Prostate gland (tissue), 2 donors: ENCODE results near the gene SHANK1. TPM values are rescaled to one million over a fixed set of nuclear protein-coding genes. Genes with fewer than 3 reads are reported as not detected.
"Not testable (repeated sequence)": the region's sequence is repeated elsewhere in the genome, so short reads cannot be mapped to it uniquely, and the experiment has no call there.

Experiments used
- DNase-seq: peaks from one replicate; pipeline ENCODE4 v3.0.0-alpha.2; 2019; ENCODE audit warnings: low spot score
- H3K27ac ChIP-seq, 2 donors: fragments of 200-600 bp; sonication (generic); 2 replicates each; pipeline ENCODE4 v1.5.1; 2017 to 2019
- H3K27me3 ChIP-seq: fragments of 200-600 bp; sonication (generic); replicated peaks from 2 replicates; pipeline ENCODE4 v1.5.1; 2019; ENCODE audit not compliant: insufficient read depth
- H3K36me3 ChIP-seq, 2 donors: fragments of 200-600 bp; sonication (generic); 1 replicate in 1 of 2; 2 replicates in 1 of 2; pipeline versions ENCODE4 v1.5.1 to v1.8.1; 2017 to 2019
- H3K4me1 ChIP-seq: fragments of 200-600 bp; sonication (generic); replicated peaks from 2 replicates; pipeline ENCODE4 v1.5.1; 2019
- H3K4me3 ChIP-seq, 2 donors: fragments of 200-600 bp; sonication (generic); 2 replicates each; pipeline ENCODE4 v1.5.1; 2017 to 2019
- H3K9me3 ChIP-seq: fragments of 200-600 bp; sonication (generic); 2 replicates; pipeline ENCODE4 v1.5.1; 2017
- CTCF ChIP-seq, 4 experiments: fragments of 200-600 bp in 2 of 4; fragments of 450-650 bp in 2 of 4; sonication (generic) in 2 of 4; IDR thresholded peaks; 1 replicate in 3 of 4; 2 replicates in 1 of 4; pipeline ENCODE4 v1.5.1; 2016 to 2019; ENCODE audit warnings: antibody characterized with exemption in 4 of 4, mild to moderate bottlenecking in 2 of 4, moderate library complexity in 2 of 4
- POLR2A ChIP-seq: fragments of 450-650 bp; IDR thresholded peaks from one replicate; pipeline ENCODE4 v1.6.1; 2016; ENCODE audit warnings: antibody characterized with exemption, mild to moderate bottlenecking
- POLR2AphosphoS5 ChIP-seq: sonication (generic); formaldehyde crosslinking; IDR thresholded peaks from one replicate; pipeline ENCODE4 v1.6.1; 2017; ENCODE audit warnings: antibody characterized with exemption
- WGBS: methylation state at CpG from one replicate; pipeline ENCODE4 v1.1.5; 2018; 5-methylcytosine and 5-hydroxymethylcytosine counted together
- intact Hi-C: fragments of 100-400 bp; cut with DNase I; formaldehyde crosslinking; loops from one replicate; pipeline ENCODE4 v1.14.2; 2022
- total RNA-seq, 2 donors: library from RNA; depleted of rRNA; stranded (reverse); fragments of >200 nt; gene quantifications; one replicate each; pipeline ENCODE4 v1.1.0, GENCODE V29; 2016

Gene SHANK1
- 1 to 10 TPM in 1 of 2 donors, under 1 TPM in 1; 0.91 to 2.3 TPM for total RNA-seq

- TF ChIP-seq POLR2AphosphoS5 (no peak), POLR2A (no peak), CTCF (IDR thresholded peaks at IDR 0.05) (no peak)
- H3K27me3 ChIP-seq: peaks cover 7% of the 10 kb centered on the region
- no peak for DNase-seq
- H3K27ac ChIP-seq: no peak within 1 kb of the TSS
- H3K9me3 ChIP-seq: no peaks in the 10 kb centered on the region
- peak within 1 kb of the TSS; percentile 28 to 42 for H3K4me3 ChIP-seq
- 4% methylated on average over 29 of the region's 47 CpGs for WGBS
- peaks cover 4% of the 10 kb centered on the region for H3K4me1 ChIP-seq
- H3K36me3 ChIP-seq: no peaks in the 10 kb centered on the region
- intact Hi-C loops: no loop called here
Observed at GRCh38 chr19:50719566-50719965, at the start of gene SHANK1. Gene SHANK1, minus strand, starts transcription at chr19:50719802. Its CDS starts 2,883 bp downstream, at chr19:50716919.

- DNase-seq: no peak
- H3K36me3 ChIP-seq: no peaks in the 10 kb centered on the region
- H3K27ac ChIP-seq: no peak overlapping the region
- no peaks in the 10 kb centered on the region for H3K4me1 ChIP-seq
- intact Hi-C loops: no loop called here
- no peaks in the 10 kb centered on the region for H3K27me3 ChIP-seq
- no peak overlapping the region for H3K4me3 ChIP-seq
- no peaks in the 10 kb centered on the region for H3K9me3 ChIP-seq
- TF ChIP-seq POLR2A (no peak), CTCF (IDR thresholded peaks at IDR 0.05) (no peak)
- 81% methylated on average over 5 of the region's 5 CpGs for WGBS
Observed at GRCh38 chr19:50768277-50768676, 48.7 kb upstream of the SHANK1 start.

- H3K4me1 ChIP-seq, H3K36me3 ChIP-seq, H3K27ac ChIP-seq, H3K9me3 ChIP-seq, H3K4me3 ChIP-seq, H3K27me3 ChIP-seq, DNase-seq, intact Hi-C loops: not testable (repeated sequence)
- 25% methylated on average over 5 of the region's 5 CpGs for WGBS
Observed at GRCh38 chr19:50767263-50767662, 47.7 kb upstream of the SHANK1 start.

GRCh38 chr19:50766746-50767145 lies 47.1 kb upstream of the SHANK1 start:
- H3K4me1 ChIP-seq, H3K27me3 ChIP-seq, H3K4me3 ChIP-seq, intact Hi-C loops, H3K27ac ChIP-seq, DNase-seq, H3K9me3 ChIP-seq, H3K36me3 ChIP-seq: not testable (repeated sequence)
- 71% methylated on average over 12 of the region's 12 CpGs for WGBS

DNA sequence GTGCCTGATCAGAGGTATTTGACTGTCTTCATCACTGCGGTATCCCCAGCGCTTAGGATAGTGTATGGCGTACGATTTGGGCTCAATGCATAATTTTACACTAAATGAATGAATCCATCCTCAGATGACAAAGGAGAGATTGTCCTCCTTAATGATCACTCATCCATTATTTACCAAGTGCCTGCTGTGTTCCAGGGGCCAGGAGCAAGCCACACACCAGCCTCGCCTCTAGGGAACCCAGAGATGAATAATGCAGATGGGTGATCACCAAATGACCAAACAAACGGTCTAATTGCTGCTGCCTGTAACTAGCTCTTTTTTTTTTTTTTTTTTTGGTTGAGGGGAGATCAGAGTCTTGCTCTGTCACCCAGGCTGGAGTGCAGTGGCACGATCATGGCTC lies 44.8 kb upstream of the SHANK1 start:
- DNase-seq: no peak
- no peak overlapping the region for H3K4me3 ChIP-seq
- WGBS: 66% methylated on average over 7 of the region's 7 CpGs
- no peaks in the 10 kb centered on the region for H3K4me1 ChIP-seq
- TF ChIP-seq CTCF (IDR thresholded peaks at IDR 0.05): no peak
- no peak for TF ChIP-seq POLR2A
- no peak for TF ChIP-seq POLR2AphosphoS5
- no peak overlapping the region for H3K27ac ChIP-seq
- intact Hi-C loops: no loop called here
- no peaks in the 10 kb centered on the region for H3K27me3 ChIP-seq
- H3K9me3 ChIP-seq: no peaks in the 10 kb centered on the region
- H3K36me3 ChIP-seq: no peaks in the 10 kb centered on the region

- DNase-seq, intact Hi-C loops, H3K27ac ChIP-seq, H3K4me3 ChIP-seq, H3K36me3 ChIP-seq, H3K9me3 ChIP-seq, H3K4me1 ChIP-seq, H3K27me3 ChIP-seq: not testable (repeated sequence)
- WGBS: 54% methylated on average over 11 of the region's 13 CpGs
Observed at GRCh38 chr19:50763521-50763920, 43.9 kb upstream of the SHANK1 start.

- DNase-seq, H3K4me1 ChIP-seq, intact Hi-C loops, H3K27me3 ChIP-seq, H3K36me3 ChIP-seq, H3K27ac ChIP-seq, H3K9me3 ChIP-seq, H3K4me3 ChIP-seq: not testable (repeated sequence)
- WGBS: 60% methylated on average over 3 of the region's 3 CpGs
Observed at GRCh38 chr19:50761501-50761900, 41.9 kb upstream of the SHANK1 start.
